ENCODE data around the gene PAK1. TPM values are rescaled to one million over a fixed set of nuclear protein-coding genes. Genes with fewer than 3 reads are reported as not detected.

The PAK1 gene
- total and polyA plus RNA-seq, 9 of the 15 experiments (the other 6 are each of a cell fraction or from before 2014, with no cell fraction given) = 0.52 to 11.7 (median 1.9) TPM

- TF ChIP-seq REST (IDR thresholded peaks at IDR 0.05; ENCODE audit: borderline replicate concordance) (no peak), REST (CRISPR knock-in tag; IDR thresholded peaks at IDR 0.05; ENCODE audit: low read depth) (no peak), ZNF184 (CRISPR knock-in tag; IDR thresholded peaks at IDR 0.05) (no peak), RFX1 (IDR thresholded peaks at IDR 0.05) (no peak), ZNF551 (CRISPR knock-in tag; IDR thresholded peaks at IDR 0.05) (no peak), ZNF76 (CRISPR knock-in tag; IDR thresholded peaks at IDR 0.05; ENCODE audit: borderline replicate concordance) (no peak)
- TF ChIP-seq, protein P1, sequence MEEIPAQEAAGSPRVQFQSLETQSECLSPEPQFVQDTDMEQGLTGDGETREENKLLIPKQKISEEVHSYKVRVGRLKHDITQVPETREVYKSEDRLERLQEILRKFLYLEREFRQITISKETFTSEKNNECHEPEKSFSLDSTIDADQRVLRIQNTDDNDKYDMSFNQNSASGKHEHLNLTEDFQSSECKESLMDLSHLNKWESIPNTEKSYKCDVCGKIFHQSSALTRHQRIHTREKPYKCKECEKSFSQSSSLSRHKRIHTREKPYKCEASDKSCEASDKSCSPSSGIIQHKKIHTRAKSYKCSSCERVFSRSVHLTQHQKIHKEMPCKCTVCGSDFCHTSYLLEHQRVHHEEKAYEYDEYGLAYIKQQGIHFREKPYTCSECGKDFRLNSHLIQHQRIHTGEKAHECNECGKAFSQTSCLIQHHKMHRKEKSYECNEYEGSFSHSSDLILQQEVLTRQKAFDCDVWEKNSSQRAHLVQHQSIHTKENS (CRISPR knock-in tag; IDR thresholded peaks at IDR 0.05) = no peak
These were observed 102.2 kb downstream of the PAK1 start (continued) for GRCh38 chr11:77371646-77372045.
